GOT3 (cell line): ENCODE measurements around the gene DBI.
A peak's percentile ranks its signal among the peaks of the same experiment; 100 is the strongest.
"Not testable (repeated sequence)": the region's sequence is repeated elsewhere in the genome, so short reads cannot be mapped to it uniquely, and the experiment has no call there.

Experiments
- DNase-seq: peaks from one replicate; lab custom pipeline; 2025; ENCODE audit warnings: mixed read lengths; lab: John Stamatoyannopoulos, UW

DBI gene

GRCh38 chr2:119402106-119402505 is 35.3 kb downstream of the DBI start:
- no peak for DNase-seq

DNA sequence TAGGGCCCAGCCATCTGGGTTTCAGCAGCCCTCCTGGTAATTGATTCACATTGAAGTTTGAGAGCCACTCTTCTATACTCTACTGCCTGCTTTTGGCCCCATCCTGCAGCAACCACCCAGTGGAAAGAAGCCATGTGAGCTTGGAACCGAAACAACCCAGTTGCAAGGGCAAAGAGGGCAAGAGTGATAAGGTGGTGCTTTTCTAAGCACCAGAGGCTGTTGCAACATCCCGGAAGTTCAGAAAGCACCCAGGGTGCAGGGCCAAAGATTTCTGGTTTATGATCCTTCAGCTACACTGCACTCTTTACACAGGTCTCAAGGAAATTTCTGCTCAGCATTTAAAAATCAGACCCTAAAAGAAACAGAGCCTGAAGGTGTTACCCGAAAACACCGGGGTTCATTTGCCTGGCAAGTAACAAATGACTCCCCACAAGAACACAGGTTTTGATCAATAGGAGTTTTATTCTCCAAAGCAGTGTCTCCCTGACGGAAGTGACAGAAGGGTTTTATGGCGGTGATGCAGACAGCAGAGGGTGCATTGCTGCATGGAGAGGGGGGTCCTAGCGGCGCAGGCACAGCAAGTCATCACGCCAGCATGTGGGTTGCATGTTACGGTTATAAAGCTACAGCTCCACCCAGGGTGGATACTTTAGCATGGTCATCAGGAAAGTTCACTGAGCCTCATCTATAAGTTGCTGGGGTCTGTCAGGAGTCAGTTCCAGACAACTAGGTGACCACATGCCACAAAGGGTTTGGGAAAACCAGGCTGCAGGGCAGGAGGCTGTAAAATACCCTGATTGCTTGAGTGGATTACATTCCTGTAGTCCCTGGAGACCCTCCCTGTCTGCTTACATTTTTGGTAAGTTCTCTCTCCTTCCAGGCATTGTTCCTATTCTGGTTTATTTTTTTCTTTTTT is 36.1 kb downstream of the DBI start:
- no peak for DNase-seq

DNA sequence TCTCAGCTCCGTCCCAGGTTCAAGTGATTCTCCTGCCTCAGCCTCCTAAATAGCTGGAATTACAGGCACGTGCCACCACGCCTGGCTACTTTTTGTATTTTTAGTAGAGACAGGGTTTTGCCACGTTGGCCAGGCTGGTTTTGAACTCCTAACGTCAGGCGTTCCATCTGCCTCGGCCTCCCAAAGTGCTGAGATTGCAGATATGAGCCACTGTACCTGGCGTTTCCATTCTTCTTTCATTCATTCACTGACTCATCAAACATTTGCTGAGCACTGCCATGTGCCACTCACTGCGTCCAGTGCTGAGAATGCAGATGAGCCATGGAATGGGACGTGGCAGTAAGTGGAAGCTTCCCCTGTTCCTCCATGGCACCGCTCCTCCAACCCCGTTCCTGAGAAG is 36.8 kb downstream of the DBI start:
- DNase-seq = not testable (repeated sequence)

DNA sequence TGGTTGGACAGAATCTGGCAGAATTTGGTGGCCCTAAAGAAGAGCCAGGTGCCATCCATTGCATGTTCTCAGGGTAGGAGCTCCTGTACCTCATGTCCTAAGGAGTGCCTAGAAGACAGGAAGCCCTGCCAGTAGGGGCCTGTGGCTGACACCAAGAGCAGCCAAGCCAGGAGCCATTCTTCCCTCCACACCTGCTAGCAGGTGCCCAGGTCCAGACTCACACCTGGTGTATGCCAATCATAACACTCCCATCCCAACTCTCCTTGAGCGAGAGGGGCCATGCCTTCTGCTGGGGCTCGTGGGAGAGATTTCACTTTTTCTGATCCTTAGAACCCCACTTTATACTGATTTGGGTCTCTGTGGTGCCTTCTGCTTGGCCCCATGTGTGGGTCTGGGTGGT is 38.4 kb downstream of the DBI start:
- no peak for DNase-seq

DNA sequence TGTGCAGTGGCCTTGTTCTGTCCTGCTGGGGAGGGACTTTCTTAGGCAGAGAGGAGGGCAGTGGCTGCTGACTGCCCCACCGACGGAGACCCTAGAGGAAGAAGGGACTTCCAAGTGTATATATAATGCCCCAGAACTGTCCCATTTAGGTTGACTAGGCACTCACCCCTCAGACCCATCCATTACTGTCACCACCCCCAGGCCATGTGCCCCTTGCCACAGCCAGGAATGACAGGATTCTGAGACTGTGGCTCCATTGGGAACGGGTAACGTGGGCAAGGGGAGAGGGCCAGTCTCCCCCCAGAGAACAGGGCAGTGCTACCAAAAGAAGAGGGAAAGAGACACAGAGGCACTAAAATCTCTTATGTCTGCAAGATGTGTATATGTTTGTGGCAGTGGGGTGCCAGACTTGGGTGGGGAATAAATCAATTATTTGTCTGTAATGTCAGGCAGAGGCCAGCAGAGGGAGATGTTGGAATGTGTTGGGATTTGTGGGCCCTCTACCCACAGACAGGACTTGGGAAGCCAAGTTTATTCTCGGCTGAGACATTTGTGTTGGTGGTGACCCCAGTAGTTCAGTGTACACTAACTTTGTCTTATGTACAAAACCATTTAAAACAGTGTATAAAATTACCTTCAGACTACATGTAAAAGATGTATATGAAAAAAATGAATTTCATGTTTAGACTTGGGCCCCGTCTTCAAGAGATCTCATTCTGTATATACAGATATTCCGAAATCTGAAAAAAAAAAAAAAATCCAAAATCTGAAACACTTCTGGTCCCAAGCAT is 40.8 kb downstream of the DBI start:
- DNase-seq = peak; percentile 8

DNA sequence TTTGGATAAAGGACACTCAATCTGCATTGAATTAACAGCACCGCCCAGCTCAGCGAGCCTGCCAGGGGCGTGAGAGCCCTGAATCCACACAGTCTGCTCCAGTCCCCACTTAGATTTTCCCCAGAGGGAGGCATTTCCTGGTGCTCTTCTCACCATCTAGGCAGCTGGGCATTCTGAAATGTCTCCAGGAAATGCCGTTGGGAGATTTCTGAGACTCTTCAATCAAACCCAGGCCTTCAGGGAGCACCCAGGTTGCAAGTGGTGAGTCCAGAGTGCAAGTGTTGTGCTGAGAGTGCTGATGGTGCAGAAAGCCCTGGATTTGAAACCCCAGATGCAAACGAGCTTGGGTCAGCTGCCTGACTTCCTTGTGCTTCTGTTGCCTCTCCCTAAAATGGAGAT is 41.4 kb downstream of the DBI start:
- no peak for DNase-seq

GRCh38 chr2:119409506-119409905 is 42.7 kb downstream of the DBI start:
- no peak for DNase-seq

DNA sequence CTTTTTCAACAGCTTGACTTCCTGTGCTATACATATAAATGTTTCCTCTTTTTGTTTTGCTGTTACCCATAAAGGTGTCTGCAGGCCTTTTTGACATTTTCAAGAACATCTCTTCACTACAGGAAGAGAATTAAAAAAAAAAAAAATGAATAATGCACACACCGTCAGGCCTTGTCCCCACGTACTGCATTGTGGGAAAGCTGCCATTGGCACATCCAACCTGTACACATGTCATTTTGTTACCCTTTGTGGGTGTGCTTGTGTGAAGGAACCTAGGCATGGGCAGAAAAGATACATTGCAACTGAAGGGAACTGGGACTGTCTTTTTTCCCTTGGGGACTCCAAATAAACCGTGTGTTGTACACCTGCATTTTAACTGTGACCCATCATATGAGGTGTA is 48.1 kb downstream of the DBI start:
- no peak for DNase-seq

GRCh38 chr2:119415630-119416029 is 48.9 kb downstream of the DBI start:
- no peak for DNase-seq

DNA sequence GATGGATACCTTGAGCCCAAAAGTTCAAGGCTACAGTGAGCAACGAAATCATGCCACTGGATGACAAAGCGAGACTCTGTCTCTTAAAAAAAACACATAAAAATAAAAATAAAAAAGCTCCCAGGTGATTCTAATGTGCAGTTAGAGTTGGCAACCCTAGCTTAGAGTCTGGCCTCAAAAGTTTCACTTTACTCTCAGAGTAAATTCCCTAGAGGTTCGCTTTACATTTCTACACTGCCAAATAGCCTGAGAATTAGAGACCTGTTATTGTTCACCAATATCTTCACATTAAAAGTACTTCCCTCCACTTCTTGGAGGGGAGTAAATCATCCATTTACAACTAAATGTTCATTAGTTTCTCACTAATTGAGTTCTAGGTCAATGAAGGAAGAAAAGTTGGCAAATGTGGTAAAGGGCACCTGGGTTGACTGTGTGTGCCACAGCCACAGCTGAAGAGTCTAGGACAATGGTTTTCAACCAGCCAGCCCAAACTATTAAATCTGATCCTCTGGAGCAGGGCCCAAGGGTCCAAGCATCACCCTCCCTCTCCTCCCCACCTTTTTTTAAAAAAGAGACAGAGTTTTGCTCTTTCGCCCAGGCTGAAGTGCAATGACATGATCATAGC is 49.6 kb downstream of the DBI start:
- DNase-seq = no peak

GRCh38 chr2:119417908-119418307 is 51.1 kb downstream of the DBI start:
- DNase-seq = no peak

DNA sequence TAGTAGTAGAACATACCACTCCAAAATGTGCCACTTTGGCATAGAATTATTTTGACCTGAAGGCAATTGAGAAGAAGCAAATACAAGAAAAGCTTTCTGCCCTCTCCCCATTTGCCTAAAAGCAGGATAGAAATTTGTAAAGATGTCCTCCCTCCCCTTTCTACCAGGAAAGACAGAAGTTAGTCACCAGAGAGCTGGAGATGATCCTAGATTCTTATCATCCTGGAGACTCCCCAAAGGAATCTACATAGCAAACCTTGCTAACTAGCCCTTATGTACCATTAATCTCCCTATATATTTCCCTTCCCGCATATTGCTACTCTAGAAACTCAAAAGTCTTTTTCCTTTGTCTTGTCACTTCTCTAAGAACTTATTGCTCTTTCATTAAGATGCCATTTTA is 52.3 kb downstream of the DBI start:
- no peak for DNase-seq

- DNase-seq = no peak
These were observed 53.2 kb downstream of the DBI start for GRCh38 chr2:119419803-119420508.

DNA sequence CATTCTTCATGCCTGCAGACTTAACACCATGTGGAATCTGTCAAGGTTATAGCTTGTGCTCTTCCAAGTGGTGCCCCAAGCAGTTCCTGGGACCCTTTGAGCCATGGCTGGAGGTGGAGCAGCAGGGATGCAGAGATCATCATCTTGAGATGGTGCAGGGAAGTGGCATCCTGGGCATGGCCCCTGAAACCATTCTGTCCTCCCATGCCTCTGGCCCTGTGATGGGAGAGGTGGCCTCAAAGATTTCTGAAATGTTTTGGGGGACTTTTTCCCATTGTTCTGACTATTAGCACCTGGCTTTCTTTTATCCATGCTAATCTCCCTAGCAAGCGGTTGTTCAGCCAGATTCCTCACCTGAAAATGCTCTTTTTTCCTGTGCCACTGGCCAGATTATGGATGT is 54.5 kb downstream of the DBI start:
- DNase-seq = no peak

GRCh38 chr2:119421741-119422140 is 55.0 kb downstream of the DBI start:
- DNase-seq = no peak
